Suprapubic skin (tissue), 4 donors: ENCODE measurements around the gene CPEB3. TPM values are rescaled to one million over a fixed set of nuclear protein-coding genes. Genes with fewer than 3 reads are reported as not detected.

ENCODE experiments used
- DNase-seq, 2 donors: peaks; one replicate each; pipeline ENCODE4 v3.0.0-alpha.2; 2019; ENCODE audit warnings: low spot score in 2 of 2
- H3K27ac ChIP-seq: fragments of 200-600 bp; sonication (generic); one replicate; pipeline ENCODE4 v1.5.1; 2019
- H3K27me3 ChIP-seq: fragments of 200-600 bp; sonication (generic); one replicate; pipeline ENCODE4 v1.5.1; 2019
- H3K36me3 ChIP-seq: fragments of 200-600 bp; sonication (generic); one replicate; pipeline ENCODE4 v1.5.1; 2019
- H3K4me1 ChIP-seq: fragments of 200-600 bp; sonication (generic); one replicate; pipeline ENCODE4 v1.5.1; 2019
- H3K4me3 ChIP-seq: fragments of 200-600 bp; sonication (generic); one replicate; pipeline ENCODE4 v1.5.1; 2019; ENCODE audit warnings: mild to moderate bottlenecking
- H3K9me3 ChIP-seq: fragments of 200-600 bp; sonication (generic); one replicate; pipeline ENCODE4 v1.5.1; 2019
- EP300 ChIP-seq: sonication (generic); formaldehyde crosslinking; IDR thresholded peaks from one replicate; pipeline ENCODE4 v1.6.1; 2017; ENCODE audit warnings: antibody characterized with exemption
- POLR2A ChIP-seq, 2 donors: fragments of 450-650 bp; IDR thresholded peaks; one replicate each; pipeline ENCODE4 v1.6.1; 2017; ENCODE audit warnings: antibody characterized with exemption in 2 of 2, mild to moderate bottlenecking in 2 of 2, moderate library complexity in 2 of 2
- POLR2AphosphoS5 ChIP-seq, 3 donors: sonication (generic); formaldehyde crosslinking; IDR thresholded peaks; one replicate each; pipeline ENCODE4 v1.6.1; 2017; ENCODE audit warnings: antibody characterized with exemption in 3 of 3
- WGBS: methylation state at CpG from one replicate; pipeline ENCODE4 v1.1.5; 2018; 5-methylcytosine and 5-hydroxymethylcytosine counted together
- total RNA-seq, 4 donors: library from RNA; depleted of rRNA; stranded (reverse); fragments of >200 nt; gene quantifications; one replicate each; pipeline ENCODE4 v1.1.0, GENCODE V29; 2016
- TF ChIP-seq, protein P1 (sequence below), 2 donors: fragments of 200-600 bp in 1 of 2; fragments of 450-650 bp in 1 of 2; sonication (generic) in 1 of 2; IDR thresholded peaks; one replicate each; pipeline ENCODE4 v1.5.1; 2016 to 2019; ENCODE audit warnings: antibody characterized with exemption in 2 of 2, mild to moderate bottlenecking in 1 of 2, moderate library complexity in 1 of 2

The CPEB3 gene
- total RNA-seq, 4 donors from 2014 or later, result 7.8 to 19.2 (median 10.4) TPM

DNA sequence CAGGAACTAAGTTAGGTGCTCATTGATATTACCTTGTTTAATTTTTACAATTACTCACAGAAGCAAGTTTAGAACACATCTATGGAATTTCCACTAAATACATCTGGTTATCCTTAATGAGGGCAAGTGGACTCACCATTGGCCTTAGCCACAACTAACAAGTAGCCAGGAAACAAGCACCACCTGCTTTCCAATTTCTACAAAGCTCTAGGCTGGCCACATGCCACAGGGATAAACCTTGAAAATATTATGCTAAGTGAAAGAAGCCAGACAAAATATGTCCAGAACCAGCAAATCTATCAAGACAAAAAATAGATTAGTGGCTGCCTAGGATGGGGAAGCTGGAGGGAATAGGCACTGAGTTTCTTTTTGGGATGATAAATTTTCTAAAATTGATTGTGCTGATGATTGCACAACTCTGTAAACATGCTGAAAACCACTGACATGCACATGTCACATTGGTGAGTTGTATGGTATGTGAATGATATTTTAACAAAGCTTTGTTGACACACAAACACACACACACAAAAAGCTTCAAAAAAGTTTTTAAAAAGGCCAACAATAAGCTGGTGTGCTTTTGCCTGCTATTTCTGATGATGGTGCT lies 179.4 kb downstream of the CPEB3 start:
- no peak for DNase-seq
- no peak for TF ChIP-seq POLR2AphosphoS5 (IDR thresholded peaks at IDR 0.05)
- no peak for TF ChIP-seq EP300
- TF ChIP-seq, protein P1, sequence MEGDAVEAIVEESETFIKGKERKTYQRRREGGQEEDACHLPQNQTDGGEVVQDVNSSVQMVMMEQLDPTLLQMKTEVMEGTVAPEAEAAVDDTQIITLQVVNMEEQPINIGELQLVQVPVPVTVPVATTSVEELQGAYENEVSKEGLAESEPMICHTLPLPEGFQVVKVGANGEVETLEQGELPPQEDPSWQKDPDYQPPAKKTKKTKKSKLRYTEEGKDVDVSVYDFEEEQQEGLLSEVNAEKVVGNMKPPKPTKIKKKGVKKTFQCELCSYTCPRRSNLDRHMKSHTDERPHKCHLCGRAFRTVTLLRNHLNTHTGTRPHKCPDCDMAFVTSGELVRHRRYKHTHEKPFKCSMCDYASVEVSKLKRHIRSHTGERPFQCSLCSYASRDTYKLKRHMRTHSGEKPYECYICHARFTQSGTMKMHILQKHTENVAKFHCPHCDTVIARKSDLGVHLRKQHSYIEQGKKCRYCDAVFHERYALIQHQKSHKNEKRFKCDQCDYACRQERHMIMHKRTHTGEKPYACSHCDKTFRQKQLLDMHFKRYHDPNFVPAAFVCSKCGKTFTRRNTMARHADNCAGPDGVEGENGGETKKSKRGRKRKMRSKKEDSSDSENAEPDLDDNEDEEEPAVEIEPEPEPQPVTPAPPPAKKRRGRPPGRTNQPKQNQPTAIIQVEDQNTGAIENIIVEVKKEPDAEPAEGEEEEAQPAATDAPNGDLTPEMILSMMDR (IDR thresholded peaks at IDR 0.05), result no peak
- no peak for TF ChIP-seq POLR2A (IDR thresholded peaks at IDR 0.05)
- H3K9me3 ChIP-seq, result no peaks in the 10 kb centered on the region
- H3K36me3 ChIP-seq, result no peaks in the 10 kb centered on the region
- H3K27me3 ChIP-seq, result no peaks in the 10 kb centered on the region
- no peak overlapping the region for H3K27ac ChIP-seq
- no peak overlapping the region for H3K4me3 ChIP-seq
- peaks cover 4% of the 10 kb centered on the region for H3K4me1 ChIP-seq

DNA sequence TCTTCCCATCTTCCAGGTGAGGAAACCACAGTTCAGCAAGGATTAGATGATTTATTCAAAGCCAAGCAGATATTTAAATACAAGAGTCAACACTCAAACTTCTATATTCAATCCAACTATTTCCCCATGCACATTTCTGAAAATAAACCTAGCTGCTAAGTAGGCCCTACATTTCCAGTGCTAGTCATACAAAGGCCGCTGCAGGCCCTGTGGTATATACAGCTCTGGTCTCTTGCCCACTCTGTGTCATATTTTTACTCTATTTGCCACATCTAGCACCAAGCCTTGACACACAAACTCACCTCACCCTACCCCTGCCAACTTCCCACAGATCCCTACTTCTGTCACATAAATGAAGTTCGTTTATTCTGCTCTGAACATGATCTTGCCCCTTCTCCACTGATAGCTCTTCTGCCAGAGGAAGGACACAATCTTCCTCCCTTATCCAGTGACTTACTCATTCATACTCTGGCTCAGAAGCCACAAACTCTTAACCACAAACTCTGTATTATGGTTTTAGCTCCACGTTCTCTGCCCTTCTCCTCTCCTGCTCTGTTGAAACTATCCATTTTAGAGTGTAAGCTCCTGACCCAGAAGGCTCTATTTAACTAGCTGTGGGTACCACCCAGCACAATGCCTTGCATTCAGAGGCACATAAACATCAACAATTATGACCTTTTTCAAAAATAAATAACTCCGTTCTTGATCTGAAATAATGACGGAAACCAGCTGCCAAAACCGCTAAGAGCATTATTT lies 180.7 kb downstream of the CPEB3 start:
- Histone ChIP-seq H3K36me3 (no peaks in the 10 kb centered on the region), H3K9me3 (no peaks in the 10 kb centered on the region), H3K27ac (no peak overlapping the region), H3K27me3 (no peaks in the 10 kb centered on the region), H3K4me3 (no peak overlapping the region), H3K4me1 (peaks cover 4% of the 10 kb centered on the region)
- DNase-seq, result no peak
- WGBS, result 76% methylated on average over 6 of the region's 6 CpGs
- TF ChIP-seq, protein P1 (IDR thresholded peaks at IDR 0.05), result no peak
- TF ChIP-seq EP300 (no peak), POLR2AphosphoS5 (IDR thresholded peaks at IDR 0.05) (no peak), POLR2A (IDR thresholded peaks at IDR 0.05) (no peak)

DNA sequence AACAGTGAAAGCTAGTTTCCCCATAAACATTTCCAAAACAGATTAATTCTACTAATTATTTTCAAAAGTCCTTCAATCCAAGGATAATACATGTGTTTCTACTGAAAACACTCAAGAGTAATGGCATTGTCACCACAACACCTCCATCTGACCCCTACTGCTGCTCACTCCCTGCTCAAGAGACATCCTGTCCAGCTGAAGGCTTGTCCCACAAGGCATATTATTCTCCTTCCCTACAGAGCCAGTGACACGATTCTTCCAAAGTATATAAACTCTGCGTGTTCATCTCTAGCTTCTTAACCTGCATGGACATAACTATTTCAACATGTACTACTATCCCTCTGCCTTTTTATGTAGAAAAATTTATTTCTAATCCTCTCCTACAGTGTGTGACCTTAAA lies 182.1 kb downstream of the CPEB3 start:
- peaks cover 4% of the 10 kb centered on the region for H3K4me1 ChIP-seq

DNA sequence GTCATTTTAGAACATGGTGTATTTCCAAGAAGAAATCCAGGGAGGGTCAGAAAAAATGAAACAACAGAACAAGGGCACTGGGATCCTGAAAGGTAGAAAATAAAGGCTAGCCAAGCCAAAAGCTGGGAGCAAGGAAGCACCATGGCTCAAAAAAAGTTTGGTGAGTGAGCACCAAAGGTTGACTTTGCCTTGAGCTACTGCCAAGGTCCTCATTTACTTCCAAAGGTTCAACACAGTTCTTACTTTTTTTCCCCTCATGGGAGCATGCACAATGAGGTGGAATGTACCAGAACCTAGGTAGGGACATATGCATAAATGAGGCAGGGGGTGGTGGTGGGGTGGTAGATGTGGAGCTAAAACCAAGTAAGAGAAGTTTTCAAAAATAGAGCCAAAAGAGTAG lies 182.8 kb downstream of the CPEB3 start:
- no peak for DNase-seq
- Histone ChIP-seq H3K36me3 (no peaks in the 10 kb centered on the region), H3K27ac (no peak overlapping the region), H3K9me3 (no peaks in the 10 kb centered on the region), H3K27me3 (no peaks in the 10 kb centered on the region), H3K4me1 (peaks cover 4% of the 10 kb centered on the region), H3K4me3 (no peak overlapping the region)
- TF ChIP-seq EP300 (no peak), POLR2A (IDR thresholded peaks at IDR 0.05) (no peak), POLR2AphosphoS5 (IDR thresholded peaks at IDR 0.05) (no peak)
- TF ChIP-seq, protein P1 (IDR thresholded peaks at IDR 0.05), result no peak

More for the DNA sequence above, 182.1 kb downstream of the CPEB3 start:
- Histone ChIP-seq H3K27me3 (no peaks in the 10 kb centered on the region), H3K9me3 (no peaks in the 10 kb centered on the region), H3K27ac (no peak overlapping the region), H3K4me3 (no peak overlapping the region), H3K36me3 (no peaks in the 10 kb centered on the region)
- no peak for TF ChIP-seq POLR2AphosphoS5 (IDR thresholded peaks at IDR 0.05)
- no peak for TF ChIP-seq POLR2A (IDR thresholded peaks at IDR 0.05)
- TF ChIP-seq, protein P1 (IDR thresholded peaks at IDR 0.05), result no peak
- 90% methylated on average over 2 of the region's 2 CpGs for WGBS
- DNase-seq, result no peak

DNA sequence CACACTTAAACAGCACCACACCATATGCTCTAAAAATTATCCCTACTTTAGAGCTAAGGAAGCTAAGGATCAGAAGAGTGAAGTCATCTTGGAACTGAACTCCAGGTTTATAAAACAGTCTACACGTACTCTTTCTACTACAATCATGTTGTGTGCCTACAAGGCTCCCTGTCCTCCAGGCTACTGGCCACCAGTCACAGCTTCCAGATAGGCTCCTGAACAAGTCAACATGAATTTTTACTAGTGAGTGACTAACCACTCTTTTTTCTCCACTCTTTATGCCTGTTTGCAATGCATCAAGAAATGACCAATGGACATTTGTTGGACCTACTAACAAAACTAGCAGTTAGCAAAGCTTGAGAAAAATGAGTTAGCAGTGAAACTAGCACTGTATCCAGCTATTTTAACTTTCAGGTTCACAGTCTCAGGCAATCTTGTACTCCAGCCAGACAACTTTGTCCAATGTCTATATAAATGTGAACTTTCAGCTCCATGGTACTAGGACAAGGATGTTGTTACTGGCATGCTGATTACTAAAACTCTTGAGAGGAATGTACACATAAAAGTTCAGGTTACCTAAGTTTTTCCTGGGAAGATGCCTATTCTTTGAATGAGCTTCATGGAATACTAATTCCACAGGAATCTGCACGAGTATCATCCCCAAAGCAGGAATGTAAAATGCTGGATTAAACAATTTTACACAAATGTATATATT lies 187.3 kb downstream of the CPEB3 start:
- 72% methylated on average over 2 of the region's 2 CpGs for WGBS
- Histone ChIP-seq H3K4me1 (peaks cover 17% of the 10 kb centered on the region), H3K9me3 (no peaks in the 10 kb centered on the region), H3K4me3 (no peak overlapping the region), H3K27me3 (no peaks in the 10 kb centered on the region), H3K36me3 (no peaks in the 10 kb centered on the region), H3K27ac (no peak overlapping the region)
- DNase-seq, result no peak
- TF ChIP-seq POLR2A (IDR thresholded peaks at IDR 0.05), result no peak
- TF ChIP-seq, protein P1 (IDR thresholded peaks at IDR 0.05), result no peak
- no peak for TF ChIP-seq EP300
- TF ChIP-seq POLR2AphosphoS5 (IDR thresholded peaks at IDR 0.05), result no peak
